ENCODE results near the gene ZNF76.

The ZNF76 gene

DNA sequence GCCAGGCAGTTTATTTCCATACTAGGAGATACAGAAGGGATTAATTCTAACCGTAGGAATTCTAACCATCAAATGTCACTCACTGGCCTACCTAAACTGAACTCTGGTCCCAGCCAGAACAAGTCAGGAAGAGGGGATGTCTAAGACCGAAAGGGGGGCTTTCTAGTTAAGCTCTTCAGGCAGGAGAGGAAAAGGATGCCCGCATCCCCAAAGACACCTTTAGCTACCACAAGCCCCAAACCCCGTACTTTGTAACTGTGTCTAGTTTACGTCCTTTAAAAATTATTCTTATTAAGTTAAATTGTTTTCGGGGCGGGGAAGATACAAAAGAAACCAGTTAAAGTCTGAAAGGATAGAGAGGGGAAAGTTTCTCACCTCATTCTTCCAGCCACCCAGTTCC lies 1.2 kb upstream of the ZNF76 start:
- TF ChIP-seq, protein P1, sequence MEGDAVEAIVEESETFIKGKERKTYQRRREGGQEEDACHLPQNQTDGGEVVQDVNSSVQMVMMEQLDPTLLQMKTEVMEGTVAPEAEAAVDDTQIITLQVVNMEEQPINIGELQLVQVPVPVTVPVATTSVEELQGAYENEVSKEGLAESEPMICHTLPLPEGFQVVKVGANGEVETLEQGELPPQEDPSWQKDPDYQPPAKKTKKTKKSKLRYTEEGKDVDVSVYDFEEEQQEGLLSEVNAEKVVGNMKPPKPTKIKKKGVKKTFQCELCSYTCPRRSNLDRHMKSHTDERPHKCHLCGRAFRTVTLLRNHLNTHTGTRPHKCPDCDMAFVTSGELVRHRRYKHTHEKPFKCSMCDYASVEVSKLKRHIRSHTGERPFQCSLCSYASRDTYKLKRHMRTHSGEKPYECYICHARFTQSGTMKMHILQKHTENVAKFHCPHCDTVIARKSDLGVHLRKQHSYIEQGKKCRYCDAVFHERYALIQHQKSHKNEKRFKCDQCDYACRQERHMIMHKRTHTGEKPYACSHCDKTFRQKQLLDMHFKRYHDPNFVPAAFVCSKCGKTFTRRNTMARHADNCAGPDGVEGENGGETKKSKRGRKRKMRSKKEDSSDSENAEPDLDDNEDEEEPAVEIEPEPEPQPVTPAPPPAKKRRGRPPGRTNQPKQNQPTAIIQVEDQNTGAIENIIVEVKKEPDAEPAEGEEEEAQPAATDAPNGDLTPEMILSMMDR (conservative IDR thresholded peaks at IDR 0.05; ENCODE audit: low read depth, low read length) = no peak
- DNase-seq (ENCODE audit: low read depth) = no peak
- H3K4me3 ChIP-seq (ENCODE audit: low read length) = peak overlapping the region; percentile 91

DNA sequence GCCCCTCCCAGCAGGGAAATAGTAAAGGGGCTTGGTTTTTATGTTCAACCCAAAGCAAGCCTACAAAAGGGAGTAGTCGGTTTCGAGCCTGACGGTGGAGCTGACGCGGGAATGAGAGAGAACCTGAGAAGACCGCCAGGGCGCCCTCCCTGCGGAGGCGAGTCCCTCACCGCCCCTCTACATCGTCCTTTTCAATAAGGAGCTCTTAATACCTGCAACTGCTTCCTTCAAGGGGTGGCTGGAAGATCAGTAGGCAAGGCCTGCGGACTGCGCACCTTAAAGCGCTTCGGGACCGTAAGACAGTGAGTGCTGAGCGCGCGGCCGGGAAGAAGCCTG lies 709 bp upstream of the ZNF76 start:
- TF ChIP-seq, protein P1 (conservative IDR thresholded peaks at IDR 0.05; ENCODE audit: low read depth, low read length) = no peak
- H3K4me3 ChIP-seq (ENCODE audit: low read length) = peak overlapping the region; percentile 91
- DNase-seq (ENCODE audit: low read depth) = no peak

DNA sequence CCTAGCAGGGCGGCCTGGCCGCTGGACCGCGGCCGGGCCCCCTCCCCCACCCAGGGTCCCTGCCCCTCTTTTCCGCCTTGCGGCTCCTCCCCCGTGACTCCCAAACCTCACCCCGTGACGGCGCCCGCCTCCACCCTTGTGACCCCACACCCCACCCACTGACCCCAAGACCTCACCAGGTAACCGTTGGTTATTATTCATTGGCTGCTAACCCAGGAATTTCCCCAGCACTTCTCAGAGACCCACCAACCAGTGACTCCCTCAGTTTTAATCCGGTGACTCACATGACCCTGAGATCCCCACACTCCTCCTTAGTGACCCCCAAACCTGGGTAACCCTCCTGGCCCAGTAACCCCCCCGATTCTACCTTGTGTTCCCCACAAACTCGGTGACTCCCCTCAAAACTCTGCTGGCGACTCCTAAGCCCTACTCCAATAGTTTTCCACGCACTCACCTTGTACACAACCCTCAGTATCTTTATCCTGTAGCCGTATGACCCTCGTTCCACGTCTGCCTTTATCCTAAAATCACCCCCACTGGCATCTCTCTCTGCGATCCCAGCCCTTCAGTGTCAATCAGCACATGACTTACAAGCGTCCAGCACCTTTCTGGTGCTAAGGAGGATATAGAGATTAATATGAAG lies 534 bp downstream of the ZNF76 start:
- peak; percentile 56 for DNase-seq (ENCODE audit: low read depth)
- TF ChIP-seq, protein P1 (conservative IDR thresholded peaks at IDR 0.05; ENCODE audit: low read depth, low read length) = no peak
- peak overlapping the region; percentile 91 for H3K4me3 ChIP-seq (ENCODE audit: low read length)

DNA sequence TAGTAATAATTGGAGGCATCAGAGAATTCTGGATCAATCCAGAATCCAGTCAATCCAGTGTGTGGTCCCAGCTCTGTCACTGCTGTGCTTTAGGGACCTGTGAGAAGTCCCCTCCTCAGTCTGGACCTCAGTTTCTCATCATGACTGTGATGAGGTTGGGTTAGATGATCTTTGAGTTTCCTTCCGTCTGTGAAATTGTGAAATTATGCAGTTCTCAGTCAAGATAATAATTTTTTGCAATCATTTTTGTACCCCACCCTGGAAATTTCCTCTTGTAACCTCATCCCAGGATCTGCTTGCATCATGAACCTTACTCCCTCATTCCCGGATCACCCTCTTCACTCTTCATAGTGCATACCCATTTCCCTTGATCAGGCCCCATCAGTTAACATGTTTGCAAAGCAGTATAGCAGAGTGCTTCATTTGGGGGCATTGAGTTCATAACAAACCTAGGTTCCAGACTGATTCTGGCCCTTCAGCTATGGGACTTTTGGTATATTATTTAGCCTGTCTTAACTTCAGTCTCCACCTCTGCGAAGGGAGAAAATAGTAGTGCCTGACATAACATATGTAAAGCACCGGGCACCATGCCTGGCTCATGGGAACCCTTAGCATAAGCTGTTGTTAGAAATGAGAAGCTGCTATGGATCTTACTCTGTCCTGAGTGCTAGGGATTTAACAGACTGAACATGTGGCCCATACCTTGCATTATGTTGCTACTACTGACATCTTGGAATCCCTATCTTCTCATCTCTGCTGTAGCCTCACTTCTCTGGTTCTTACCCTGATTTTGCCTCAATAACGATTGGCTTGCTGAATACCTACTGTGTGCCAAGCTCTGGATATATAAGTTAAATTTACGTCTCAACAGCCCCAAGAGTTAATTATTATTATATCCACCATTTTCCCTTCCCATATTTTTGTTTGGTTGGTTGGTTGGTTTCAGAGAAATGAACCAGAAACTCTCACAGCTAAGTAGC lies 1.3 kb downstream of the ZNF76 start:
- TF ChIP-seq, protein P1 (conservative IDR thresholded peaks at IDR 0.05; ENCODE audit: low read depth, low read length) = no peak

DNA sequence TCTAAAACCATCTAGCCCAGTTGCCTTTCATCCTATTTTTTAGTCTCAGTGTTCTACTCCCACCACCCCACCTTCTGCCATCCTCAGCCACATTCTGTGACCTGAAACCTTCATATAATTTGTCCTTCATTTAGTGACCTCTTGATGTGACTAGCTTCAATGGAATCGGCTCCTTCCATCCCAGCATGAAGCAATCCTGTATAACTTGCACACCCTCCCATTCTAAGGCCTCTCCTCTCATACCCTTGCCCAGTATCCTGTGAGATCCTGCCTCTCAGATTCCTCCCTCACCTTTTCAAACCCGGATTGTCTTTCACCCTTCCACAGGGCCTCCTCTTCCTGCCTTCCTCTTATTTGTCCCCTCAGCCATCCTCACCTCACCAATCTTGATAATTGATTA lies 3.1 kb downstream of the ZNF76 start:
- TF ChIP-seq, protein P1 (conservative IDR thresholded peaks at IDR 0.05; ENCODE audit: low read depth, low read length) = no peak
- DNase-seq (ENCODE audit: low read depth) = no peak
- H3K4me3 ChIP-seq (ENCODE audit: low read length) = no peak overlapping the region

More for the DNA sequence above, 1.3 kb downstream of the ZNF76 start:
- H3K4me3 ChIP-seq (ENCODE audit: low read length) = peak overlapping the region; percentile 91
- no peak for DNase-seq (ENCODE audit: low read depth)

DNA sequence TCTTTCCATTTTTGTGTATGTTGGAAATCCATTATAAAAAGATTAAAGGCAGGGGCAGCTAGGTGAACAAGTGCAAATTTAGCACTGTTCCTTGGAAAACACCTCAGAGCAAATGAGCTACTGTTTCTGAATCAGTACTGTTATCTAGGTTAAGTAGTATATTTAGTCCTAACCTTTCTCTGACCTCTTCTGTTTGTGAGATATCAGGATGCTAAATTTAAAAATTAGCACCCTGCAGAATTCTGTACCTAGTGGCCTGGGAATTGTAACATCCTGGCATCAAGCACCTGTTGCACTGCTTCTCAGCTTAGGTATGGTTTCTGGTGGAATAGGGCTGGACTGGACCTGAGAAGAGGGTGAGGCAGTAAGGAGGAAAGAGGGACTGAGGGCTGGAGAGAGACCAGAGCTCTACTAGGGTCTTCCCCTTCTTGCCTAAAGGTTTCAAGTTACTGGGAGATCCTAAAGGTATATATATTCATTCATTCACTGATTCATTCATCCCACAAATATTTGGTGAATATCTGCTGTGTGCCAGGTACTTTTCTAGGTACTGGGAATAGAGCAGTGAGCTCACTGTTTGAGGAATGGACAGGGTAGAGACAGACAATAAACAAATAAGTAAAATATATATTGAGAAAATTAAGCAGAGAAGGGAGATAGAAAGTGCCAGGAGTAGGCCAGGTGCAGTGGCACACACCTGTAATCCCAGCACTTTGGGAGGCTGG lies 5.2 kb downstream of the ZNF76 start:
- no peak overlapping the region for H3K4me3 ChIP-seq (ENCODE audit: low read length)
- DNase-seq (ENCODE audit: low read depth) = no peak
- TF ChIP-seq, protein P1 (conservative IDR thresholded peaks at IDR 0.05; ENCODE audit: low read depth, low read length) = no peak
